CD14-positive monocyte (primary cell): Measurements from ENCODE around the gene RALY. TPM values are rescaled to one million over a fixed set of nuclear protein-coding genes. Genes with fewer than 3 reads are reported as not detected.

Experiments
- DNase-seq, 3 donors: peaks; one replicate each; pipeline ENCODE4 v3.0.0-alpha.2; 2011 to 2022
- H2AFZ ChIP-seq: 2 replicates; pipeline ENCODE4 v1.6.0; 2012; ENCODE audit warnings: mild to moderate bottlenecking, low read depth, low read length, inconsistent platforms; ENCODE audit not compliant: insufficient read depth, poor library complexity, severe bottlenecking
- H3K27ac ChIP-seq, 2 donors: 1 replicate in 1 of 2; 2 replicates in 1 of 2; pipeline ENCODE4 v1.5.1; 2012 to 2013; ENCODE audit warnings: low read length in 2 of 2, control low read depth in 1 of 2, inconsistent platforms in 1 of 2, low read depth in 1 of 2, mild to moderate bottlenecking in 1 of 2
- H3K27me3 ChIP-seq, 2 donors: one replicate each; pipeline versions ENCODE4 v1.6.0 to v1.6.1; 2011 to 2013; ENCODE audit warnings: low read length in 2 of 2; ENCODE audit not compliant: control insufficient read depth in 2 of 2, insufficient read depth in 2 of 2
- H3K36me3 ChIP-seq, 2 donors: replicated peaks in 1 of 2; 1 replicate in 1 of 2; 2 replicates in 1 of 2; pipeline versions ENCODE4 v1.5.1 to v1.6.1; 2012 to 2013; ENCODE audit warnings: low read length in 2 of 2, control low read depth in 1 of 2, inconsistent platforms in 1 of 2, mild to moderate bottlenecking in 1 of 2; ENCODE audit not compliant: insufficient read depth in 2 of 2, control insufficient read depth in 1 of 2
- H3K4me1 ChIP-seq, 2 donors: 1 replicate in 1 of 2; 2 replicates in 1 of 2; pipeline versions ENCODE4 v1.5.1 to v1.6.1; 2012 to 2013; ENCODE audit warnings: low read length in 2 of 2, control low read depth in 1 of 2, inconsistent platforms in 1 of 2, mild to moderate bottlenecking in 1 of 2, moderate library complexity in 1 of 2; ENCODE audit not compliant: insufficient read depth in 2 of 2, control insufficient read depth in 1 of 2
- H3K4me2 ChIP-seq: replicated peaks from 2 replicates; pipeline ENCODE3; 2012; ENCODE audit warnings: low read length, moderate library complexity, mild to moderate bottlenecking; ENCODE audit not compliant: poor library complexity, severe bottlenecking; ENCODE audit errors: extremely low read depth
- H3K4me3 ChIP-seq, 3 experiments: fragments of 200-600 bp in 1 of 3; sonication (generic) in 1 of 3; replicated peaks in 1 of 3; 1 replicate in 2 of 3; 2 replicates in 1 of 3; pipeline ENCODE4 v1.5.1; 2011 to 2013; ENCODE audit warnings: low read length in 3 of 3, mild to moderate bottlenecking in 3 of 3, control low read depth in 2 of 3, low read depth in 2 of 3, inconsistent platforms in 1 of 3, moderate library complexity in 1 of 3
- H3K79me2 ChIP-seq: 2 replicates; pipeline ENCODE4 v1.6.0; 2012; ENCODE audit warnings: mild to moderate bottlenecking, control low read depth, inconsistent platforms, low read length, moderate library complexity; ENCODE audit not compliant: insufficient read depth
- H3K9ac ChIP-seq: 2 replicates; pipeline ENCODE4 v1.6.0; 2017; ENCODE audit warnings: low read length, mild to moderate bottlenecking; ENCODE audit not compliant: insufficient read depth, poor library complexity, severe bottlenecking
- H3K9me3 ChIP-seq, 2 donors: replicated peaks in 1 of 2; 1 replicate in 1 of 2; 2 replicates in 1 of 2; pipeline versions ENCODE4 v1.5.1 to v1.6.1; 2012 to 2013; ENCODE audit warnings: low read length in 2 of 2, control low read depth in 1 of 2; ENCODE audit not compliant: control insufficient read depth in 1 of 2, insufficient read depth in 1 of 2
- H4K20me1 ChIP-seq: 2 replicates; pipeline ENCODE4 v1.6.0; 2012; ENCODE audit warnings: mild to moderate bottlenecking, low read length, control low read depth, moderate library complexity; ENCODE audit not compliant: insufficient read depth
- H3K27ac Mint-ChIP-seq, 7 donors: one replicate each; pipeline ENCODE4 v1.8.0; 2020; ENCODE audit warnings: mild to moderate bottlenecking in 7 of 7, mixed read lengths in 7 of 7, moderate library complexity in 6 of 7, inconsistent platforms in 2 of 7
- H3K27me3 Mint-ChIP-seq, 3 donors: one replicate each; pipeline ENCODE4 v1.8.0; 2021 to 2022; ENCODE audit warnings: low read depth in 3 of 3, mild to moderate bottlenecking in 3 of 3, mixed read lengths in 3 of 3, moderate library complexity in 3 of 3, inconsistent platforms in 1 of 3
- H3K36me3 Mint-ChIP-seq, 2 donors: one replicate each; pipeline ENCODE4 v1.8.0; 2020; ENCODE audit warnings: mixed read lengths in 2 of 2, inconsistent platforms in 1 of 2, mild to moderate bottlenecking in 1 of 2
- H3K4me1 Mint-ChIP-seq: one replicate; pipeline ENCODE4 v1.8.0; 2020; ENCODE audit warnings: mild to moderate bottlenecking, mixed read lengths
- H3K4me3 Mint-ChIP-seq, 2 donors: one replicate each; pipeline ENCODE4 v1.8.0; 2020; ENCODE audit warnings: mild to moderate bottlenecking in 2 of 2, mixed read lengths in 2 of 2, moderate library complexity in 1 of 2
- H3K9me3 Mint-ChIP-seq, 7 donors: one replicate each; pipeline ENCODE4 v1.8.0; 2020 to 2022; ENCODE audit warnings: mixed read lengths in 7 of 7, mild to moderate bottlenecking in 6 of 7, moderate library complexity in 6 of 7, inconsistent platforms in 2 of 7
- CTCF ChIP-seq: fragments of 200-600 bp; IDR thresholded peaks from one replicate; pipeline ENCODE4 v1.8.0; 2022; ENCODE audit warnings: antibody characterized with exemption, mild to moderate bottlenecking
- WGBS: methylation state at CpG from one replicate; pipeline ENCODE4 v1.1.5; 2013; ENCODE audit warnings: missing lambda C conversion rate; ENCODE audit not compliant: insufficient coverage; 5-methylcytosine and 5-hydroxymethylcytosine counted together
- intact Hi-C, 2 donors: fragments of 100-400 bp; cut with micrococcal nuclease; formaldehyde crosslinking; loops; one replicate each; pipeline versions ENCODE4 v1.15.0 to v1.15.1; 2023
- polyA plus RNA-seq, 3 donors: library from polyadenylated mRNA; depleted of rRNA in 1 of 3; unstranded in 2 of 3; stranded (reverse) in 1 of 3; fragments of 300-500 nt in 2 of 3; fragments of >200 nt in 1 of 3; fragmentation: Illumina TruSeq in 2 of 3; gene quantifications; 1 replicate in 2 of 3; 2 replicates in 1 of 3; pipeline ENCODE4 v1.2.3, GENCODE V29; 2012 to 2021

RALY gene
- polyA plus RNA-seq, 3 donors = 88.4 to 154 (median 152) TPM

- Histone ChIP-seq H3K36me3 (no peaks in the 10 kb centered on the region), H3K27ac (no peak overlapping the region), H2AFZ (no peak overlapping the region), H3K9ac (no peak overlapping the region), H3K27me3 (no peaks in the 10 kb centered on the region), H3K4me3 (no peak overlapping the region), H3K4me1 (no peaks in the 10 kb centered on the region), H3K4me2 (no peak overlapping the region), H3K79me2 (no peaks in the 10 kb centered on the region), H3K9me3 (no peaks in the 10 kb centered on the region), H4K20me1 (no peaks in the 10 kb centered on the region)
- no peaks in the 10 kb centered on the region for H3K4me1 Mint-ChIP-seq
- no peak for TF ChIP-seq CTCF
- intact Hi-C loops = no loop called here
- H3K27me3 Mint-ChIP-seq = peaks cover 0 to 2% (median 2%) of the 10 kb centered on the region in 3 donors
- no CpG with 5 or more reads among the region's 7 CpGs for WGBS
- peaks cover 0 to 5% (median 1%) of the 10 kb centered on the region in 7 donors for H3K9me3 Mint-ChIP-seq
- H3K27ac Mint-ChIP-seq = no peak overlapping the region
- DNase-seq = no peak
- no peak overlapping the region for H3K4me3 Mint-ChIP-seq
- no peaks in the 10 kb centered on the region for H3K36me3 Mint-ChIP-seq
Measured at GRCh38 chr20:33981347-33981746, 12.4 kb upstream of the RALY start.

GRCh38 chr20:33981964-33982363 lies 11.7 kb upstream of the RALY start:
- peaks cover 0 to 5% (median 1%) of the 10 kb centered on the region in 7 donors for H3K9me3 Mint-ChIP-seq
- TF ChIP-seq CTCF = no peak
- no peaks in the 10 kb centered on the region for H3K79me2 ChIP-seq
- no peak overlapping the region for H3K27ac Mint-ChIP-seq
- H3K4me3 Mint-ChIP-seq = no peak overlapping the region
- H3K4me1 ChIP-seq = no peaks in the 10 kb centered on the region
- H3K4me3 ChIP-seq = no peak overlapping the region
- no peaks in the 10 kb centered on the region for H4K20me1 ChIP-seq
- peaks cover 0 to 2% (median 2%) of the 10 kb centered on the region in 3 donors for H3K27me3 Mint-ChIP-seq
- H3K27ac ChIP-seq = no peak overlapping the region
- H3K36me3 Mint-ChIP-seq = no peaks in the 10 kb centered on the region
- no peaks in the 10 kb centered on the region for H3K36me3 ChIP-seq
- no peak overlapping the region for H3K4me2 ChIP-seq
- H3K27me3 ChIP-seq = no peaks in the 10 kb centered on the region
- no peaks in the 10 kb centered on the region for H3K4me1 Mint-ChIP-seq
- no peak for DNase-seq
- no peaks in the 10 kb centered on the region for H3K9me3 ChIP-seq
- H3K9ac ChIP-seq = no peak overlapping the region
- H2AFZ ChIP-seq = no peak overlapping the region
- intact Hi-C loops = no loop called here
- WGBS = 100% methylated on average over 1 of the region's 3 CpGs
